Measurements from ENCODE around the gene AREL1.
A peak's percentile ranks its signal among the peaks of the same experiment; 100 is the strongest.

Gene AREL1

GRCh38 chr14:74702293-74702692, 10.6 kb downstream of the AREL1 start:
- no peak overlapping the region for H3K27ac ChIP-seq
- DNase-seq (ENCODE audit: low read depth, low spot score): no peak

- H3K27ac ChIP-seq: peak overlapping the region; percentile 59
- DNase-seq (ENCODE audit: low read depth, low spot score): no peak
Observed at GRCh38 chr14:74698465-74698864, 14.4 kb downstream of the AREL1 start.

- DNase-seq (ENCODE audit: low read depth, low spot score): no peak
- H3K27ac ChIP-seq: no peak overlapping the region
Observed at GRCh38 chr14:74697976-74698375, 14.9 kb downstream of the AREL1 start.

GRCh38 chr14:74697543-74697942, 15.3 kb downstream of the AREL1 start:
- no peak for DNase-seq (ENCODE audit: low read depth, low spot score)
- no peak overlapping the region for H3K27ac ChIP-seq

GRCh38 chr14:74697011-74697410, 15.9 kb downstream of the AREL1 start:
- no peak overlapping the region for H3K27ac ChIP-seq
- DNase-seq (ENCODE audit: low read depth, low spot score): no peak

GRCh38 chr14:74695406-74695805, 17.5 kb downstream of the AREL1 start:
- no peak overlapping the region for H3K27ac ChIP-seq
- DNase-seq (ENCODE audit: low read depth, low spot score): no peak

- no peak overlapping the region for H3K27ac ChIP-seq
- no peak for DNase-seq (ENCODE audit: low read depth, low spot score)
Observed at GRCh38 chr14:74693191-74693590, 19.7 kb downstream of the AREL1 start.

- DNase-seq (ENCODE audit: low read depth, low spot score): no peak
- H3K27ac ChIP-seq: no peak overlapping the region
Observed at GRCh38 chr14:74691456-74691855, 21.4 kb downstream of the AREL1 start.

GRCh38 chr14:74685921-74686678, 26.8 kb downstream of the AREL1 start:
- peak; percentile 43 for DNase-seq (ENCODE audit: low read depth, low spot score)
- no peak overlapping the region for H3K27ac ChIP-seq

GRCh38 chr14:74685056-74685455, 27.8 kb downstream of the AREL1 start:
- H3K27ac ChIP-seq: no peak overlapping the region
- no peak for DNase-seq (ENCODE audit: low read depth, low spot score)

- no peak for DNase-seq (ENCODE audit: low read depth, low spot score)
- H3K27ac ChIP-seq: no peak overlapping the region
Observed at GRCh38 chr14:74684434-74684833, 28.4 kb downstream of the AREL1 start.

GRCh38 chr14:74683406-74683805, 29.5 kb downstream of the AREL1 start:
- no peak overlapping the region for H3K27ac ChIP-seq
- no peak for DNase-seq (ENCODE audit: low read depth, low spot score)

GRCh38 chr14:74682169-74682952, 30.5 kb downstream of the AREL1 start:
- H3K27ac ChIP-seq: no peak overlapping the region
- DNase-seq (ENCODE audit: low read depth, low spot score): no peak

- no peak for DNase-seq (ENCODE audit: low read depth, low spot score)
- H3K27ac ChIP-seq: no peak overlapping the region
Observed at GRCh38 chr14:74675219-74675618, 37.7 kb downstream of the AREL1 start.

- DNase-seq (ENCODE audit: low read depth, low spot score): no peak
Observed at GRCh38 chr14:74673768-74674167, 39.1 kb downstream of the AREL1 start.

GRCh38 chr14:74671789-74672188, 41.1 kb downstream of the AREL1 start:
- no peak for DNase-seq (ENCODE audit: low read depth, low spot score)
- H3K27ac ChIP-seq: peak overlapping the region; percentile 15

More at GRCh38 chr14:74673768-74674167, 39.1 kb downstream of the AREL1 start:
- no peak overlapping the region for H3K27ac ChIP-seq

- DNase-seq (ENCODE audit: low read depth, low spot score): no peak
- H3K27ac ChIP-seq: no peak overlapping the region
Observed at GRCh38 chr14:74670726-74671411, 42.0 kb downstream of the AREL1 start.

GRCh38 chr14:74669846-74670245, 43.0 kb downstream of the AREL1 start:
- no peak for DNase-seq (ENCODE audit: low read depth, low spot score)
- no peak overlapping the region for H3K27ac ChIP-seq

- no peak overlapping the region for H3K27ac ChIP-seq
- no peak for DNase-seq (ENCODE audit: low read depth, low spot score)
Observed at GRCh38 chr14:74669256-74669655, 43.6 kb downstream of the AREL1 start.

- no peak overlapping the region for H3K27ac ChIP-seq
- no peak for DNase-seq (ENCODE audit: low read depth, low spot score)
Observed at GRCh38 chr14:74667758-74668157, 45.1 kb downstream of the AREL1 start.

- DNase-seq (ENCODE audit: low read depth, low spot score): no peak
- H3K27ac ChIP-seq: no peak overlapping the region
Observed at GRCh38 chr14:74664717-74665116, 48.2 kb downstream of the AREL1 start.
